Activated CD8-positive, alpha-beta memory T cell treated with anti-CD3 and anti-CD28 coated beads for 1 hour (primary cell): Measurements from ENCODE around the gene GEMIN5.
A peak's percentile ranks its signal among the peaks of the same experiment; 100 is the strongest.

Experiments
- DNase-seq, 2 donors: peaks; one replicate each; pipeline ENCODE4 v3.0.0-alpha.2; 2020; ENCODE audit warnings: low read depth in 1 of 2; ENCODE audit errors: extremely low read depth in 1 of 2

GEMIN5 gene

DNA sequence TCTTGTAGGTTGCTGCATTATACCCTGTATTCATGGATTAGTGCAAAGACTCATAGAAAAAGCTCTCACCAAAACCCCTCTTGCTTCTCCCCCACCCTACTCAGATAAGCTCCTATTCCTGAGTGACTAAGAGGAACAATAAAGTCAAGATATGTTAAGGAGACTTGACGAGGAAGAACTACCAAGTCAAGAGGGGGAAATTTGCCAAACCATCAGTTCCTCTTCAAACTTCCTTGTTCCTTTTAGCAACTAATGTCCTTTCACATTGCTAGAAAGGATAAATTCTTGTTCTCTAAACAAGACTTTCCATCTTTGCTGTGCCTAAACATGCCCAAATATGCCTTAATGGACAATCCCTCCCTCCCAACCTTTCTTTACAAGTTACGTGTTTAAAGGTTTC, 52.6 kb downstream of the GEMIN5 start:
- no peak for DNase-seq

DNA sequence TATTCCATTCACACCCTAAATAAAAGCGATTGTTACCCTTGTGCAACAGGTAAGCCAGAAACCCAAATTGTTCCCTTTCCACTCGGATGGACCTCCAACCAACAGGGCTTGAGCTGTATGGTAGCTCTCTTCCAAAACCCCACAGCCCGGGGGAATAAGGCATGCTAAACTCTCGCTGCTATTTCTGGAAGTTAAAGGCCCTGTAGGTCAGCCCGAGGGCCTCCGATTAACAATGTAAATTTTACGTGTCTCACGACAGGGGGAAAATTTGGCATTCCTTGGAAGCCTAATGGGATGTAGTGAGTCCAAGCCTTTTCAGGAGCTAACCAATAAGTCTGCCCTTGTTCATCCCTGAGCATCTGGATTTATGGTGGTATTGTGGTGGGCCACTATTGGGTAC, 53.6 kb downstream of the GEMIN5 start:
- no peak for DNase-seq

DNA sequence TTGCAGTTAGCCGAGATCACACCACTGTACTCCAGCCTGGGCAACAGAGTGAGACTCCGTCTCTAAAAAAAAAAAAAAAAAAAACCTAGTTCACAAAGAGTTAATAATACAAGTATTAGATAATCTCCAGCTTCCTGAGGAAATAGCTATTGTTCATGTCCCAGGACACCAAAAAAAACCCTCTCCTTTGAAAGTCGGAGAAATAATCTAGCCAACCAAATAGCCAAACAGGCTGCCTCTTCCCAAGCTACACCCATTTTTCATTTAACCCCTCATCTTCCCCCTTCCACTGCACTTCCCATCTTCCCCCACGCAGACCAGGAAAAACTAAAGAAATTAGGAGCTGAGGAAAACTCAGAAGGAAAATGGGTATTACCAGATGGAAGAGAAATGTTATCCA, 56.0 kb downstream of the GEMIN5 start:
- no peak for DNase-seq

- no peak for DNase-seq
Observed at GRCh38 chr5:154878642-154879335, 59.2 kb downstream of the GEMIN5 start.

GRCh38 chr5:154873791-154874331, 64.2 kb downstream of the GEMIN5 start:
- DNase-seq = no peak

GRCh38 chr5:154871734-154872133, 66.3 kb downstream of the GEMIN5 start:
- DNase-seq = no peak

- no peak for DNase-seq
Observed at GRCh38 chr5:154868702-154869101, 69.3 kb downstream of the GEMIN5 start.

DNA sequence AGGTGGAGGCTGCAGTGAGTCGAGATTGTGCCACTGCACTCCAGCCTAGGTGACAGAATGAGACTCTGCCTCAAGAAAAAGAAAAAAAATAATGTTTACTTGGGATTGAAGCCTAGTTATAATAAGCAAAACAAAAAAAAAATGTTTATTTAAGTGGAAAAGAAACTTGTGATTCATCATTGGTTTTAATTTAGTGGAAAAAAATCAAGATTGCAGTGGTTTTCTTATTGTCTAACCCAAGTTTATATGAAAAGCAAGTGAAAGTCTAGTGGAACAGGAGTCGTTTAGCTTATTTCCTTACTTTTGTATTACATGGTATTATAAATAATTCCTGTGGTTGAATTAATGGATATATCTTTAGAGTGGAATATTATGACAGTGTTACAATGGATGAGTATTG, 71.2 kb downstream of the GEMIN5 start:
- no peak for DNase-seq

DNA sequence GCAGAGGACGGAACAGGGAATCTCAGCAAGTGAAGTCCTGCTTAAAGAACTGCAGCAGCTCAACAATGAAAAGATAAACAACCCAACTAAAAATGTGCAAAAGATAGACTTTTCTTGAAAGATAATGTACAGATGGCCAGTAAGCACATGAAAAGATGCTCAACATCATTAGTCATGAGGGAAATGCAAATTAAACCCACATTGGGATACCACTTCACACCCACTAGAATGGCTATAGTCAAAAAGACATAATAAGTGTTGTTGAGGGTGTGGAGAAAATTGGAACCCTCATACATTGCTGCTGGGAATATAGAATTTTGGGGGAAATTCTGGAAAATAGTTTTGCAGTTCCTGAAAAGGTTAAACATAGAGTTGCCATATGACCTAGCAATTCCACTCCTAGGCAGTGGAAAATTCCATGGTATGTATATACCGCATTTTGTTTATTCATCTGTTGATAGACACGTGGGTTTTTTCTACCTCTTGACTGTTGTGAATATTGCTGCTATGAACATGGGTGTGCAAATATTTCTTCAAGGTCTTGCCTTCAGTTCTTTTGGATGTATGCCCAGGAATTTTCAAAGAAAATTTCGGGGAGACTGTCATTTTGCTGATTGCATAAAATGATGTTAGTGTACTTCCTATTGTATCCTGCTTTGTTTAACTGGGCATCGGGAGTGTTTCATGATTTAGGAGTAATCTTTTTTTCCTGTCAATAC, 72.4 kb downstream of the GEMIN5 start:
- DNase-seq = no peak

DNA sequence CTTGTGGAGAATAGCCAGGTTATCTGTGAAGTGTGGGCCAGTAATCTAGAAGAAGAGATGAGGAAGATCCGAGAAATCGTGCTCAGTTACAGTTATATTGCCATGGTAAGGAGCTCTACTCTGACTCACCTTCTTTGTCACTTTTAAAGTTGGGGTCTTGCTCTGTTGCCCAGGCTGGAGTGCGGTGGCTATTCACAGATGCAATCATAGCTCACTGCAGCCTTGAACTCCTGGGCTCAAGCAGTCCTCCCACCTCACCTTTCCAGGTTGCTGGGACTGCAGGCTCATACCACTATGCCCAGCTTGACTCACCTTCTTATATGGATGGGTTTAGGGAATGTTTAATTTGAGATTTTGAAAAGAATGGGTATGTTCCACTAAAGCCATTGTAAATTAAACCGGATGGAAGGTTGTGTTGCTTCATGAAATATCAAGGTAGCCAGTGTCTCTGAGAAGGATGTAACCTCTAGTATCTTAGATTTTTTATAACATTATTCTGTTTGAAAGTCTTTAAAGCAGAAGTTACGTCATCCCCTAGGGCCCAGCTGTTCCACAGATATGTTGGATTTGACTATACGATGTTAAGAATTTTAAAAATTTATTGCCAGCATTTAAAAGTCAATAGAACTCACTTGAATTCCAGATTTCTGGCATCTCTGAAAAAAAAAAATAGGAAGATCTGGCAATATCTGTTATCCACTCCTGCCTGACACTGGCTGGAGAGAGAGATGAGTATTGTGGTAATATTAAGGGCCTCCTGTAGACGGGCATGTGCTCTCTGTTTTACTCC, 74.5 kb downstream of the GEMIN5 start:
- DNase-seq = no peak

DNA sequence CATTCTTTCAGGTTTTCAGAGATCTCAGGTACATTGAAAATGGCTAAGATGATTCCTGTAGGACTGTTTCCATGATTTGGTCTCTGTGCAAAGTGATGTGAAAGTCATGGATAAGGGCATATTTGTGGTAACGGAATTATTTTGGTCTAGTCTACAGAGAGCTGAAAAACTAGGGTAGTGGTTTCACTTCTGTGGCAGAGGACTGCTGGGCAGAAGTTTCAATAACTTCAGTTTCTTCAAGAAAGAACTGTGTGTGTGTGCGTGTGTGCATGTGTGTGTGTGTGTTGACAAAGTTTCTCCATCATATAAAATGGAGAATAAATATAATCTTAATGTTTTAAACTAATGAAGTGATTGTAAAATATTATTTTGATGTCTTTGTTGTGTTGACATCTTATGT, 75.2 kb downstream of the GEMIN5 start:
- no peak for DNase-seq

DNA sequence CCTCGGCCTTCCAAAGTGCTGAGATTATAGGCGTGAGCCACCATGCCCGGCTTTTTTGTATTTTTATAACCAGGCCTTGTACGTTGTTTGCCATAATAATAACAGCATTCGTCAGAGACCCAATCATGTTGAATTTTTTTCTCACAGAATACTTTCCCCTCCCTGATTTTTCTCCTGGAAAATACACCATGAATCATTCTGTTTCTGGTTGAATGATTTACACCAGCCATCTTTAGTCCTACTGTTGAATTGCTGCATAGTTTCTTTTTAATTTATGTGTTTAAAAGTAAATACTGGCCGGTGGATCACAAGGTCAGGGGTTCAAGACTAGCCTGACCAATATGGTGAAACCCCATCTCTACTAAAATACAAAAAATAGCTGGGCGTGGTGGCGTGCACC, 76.1 kb downstream of the GEMIN5 start:
- no peak for DNase-seq

GRCh38 chr5:154860765-154861164, 77.2 kb downstream of the GEMIN5 start:
- no peak for DNase-seq

DNA sequence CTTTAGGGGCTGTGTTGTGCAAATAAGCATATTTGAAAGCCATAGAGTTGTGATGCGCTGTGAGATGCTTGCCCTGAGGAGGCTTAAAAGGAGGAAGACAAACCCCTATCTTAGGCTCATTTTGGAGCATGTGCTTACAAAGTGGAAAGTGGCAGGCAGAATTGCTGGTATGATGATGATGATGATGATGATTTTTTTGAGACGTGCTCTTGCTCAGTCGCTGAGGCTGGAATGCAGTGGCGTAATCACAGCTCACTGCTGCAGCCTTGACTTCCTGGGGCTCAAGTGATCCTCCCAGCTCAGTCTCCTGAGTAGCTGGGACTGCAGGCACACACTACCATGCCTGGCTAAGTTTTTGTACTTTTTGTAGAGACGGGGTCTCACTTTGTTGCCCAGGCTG, 77.9 kb downstream of the GEMIN5 start:
- no peak for DNase-seq

DNA sequence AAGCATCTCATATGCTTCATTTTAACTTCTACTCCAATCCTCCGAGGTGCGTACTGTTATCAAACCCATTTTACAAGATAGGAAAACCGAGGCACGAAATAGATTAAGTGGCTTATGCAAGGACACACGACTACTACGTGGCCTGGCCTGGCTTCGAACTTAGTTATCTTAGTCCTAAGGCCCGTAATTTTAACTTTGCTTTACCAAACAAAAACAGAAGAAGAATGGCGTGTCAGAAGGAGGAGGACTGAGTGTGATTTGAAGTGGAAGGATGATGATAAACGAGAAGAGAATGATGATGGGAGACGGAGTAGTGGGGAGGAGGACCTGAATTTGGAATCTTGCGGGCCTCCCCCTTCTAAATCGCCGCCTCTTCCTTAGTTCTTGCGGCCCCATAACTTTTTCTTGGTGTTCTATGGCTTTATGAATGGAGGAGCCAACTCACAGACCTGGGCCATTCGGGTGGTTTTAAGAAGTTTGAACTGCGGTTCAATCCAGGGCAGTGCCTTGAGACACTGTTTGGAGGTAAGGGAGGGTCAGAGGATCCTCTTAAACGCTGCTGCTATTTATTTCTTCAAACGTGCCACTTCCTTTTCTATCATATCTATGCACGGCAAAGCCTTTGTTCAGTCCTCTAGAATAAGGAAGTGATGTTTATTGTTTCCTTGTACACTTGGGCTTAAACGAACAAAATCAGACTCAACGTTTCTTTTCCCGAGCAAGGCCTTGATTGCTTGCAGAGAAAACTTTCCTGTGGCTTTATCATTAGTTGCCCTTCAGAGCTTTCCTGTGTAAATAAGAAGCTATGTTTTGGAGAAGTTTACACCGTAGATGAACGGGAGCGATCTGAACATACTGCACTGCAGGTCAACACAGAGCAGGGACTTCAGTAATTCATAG, 78.8 kb downstream of the GEMIN5 start:
- DNase-seq = no peak

DNA sequence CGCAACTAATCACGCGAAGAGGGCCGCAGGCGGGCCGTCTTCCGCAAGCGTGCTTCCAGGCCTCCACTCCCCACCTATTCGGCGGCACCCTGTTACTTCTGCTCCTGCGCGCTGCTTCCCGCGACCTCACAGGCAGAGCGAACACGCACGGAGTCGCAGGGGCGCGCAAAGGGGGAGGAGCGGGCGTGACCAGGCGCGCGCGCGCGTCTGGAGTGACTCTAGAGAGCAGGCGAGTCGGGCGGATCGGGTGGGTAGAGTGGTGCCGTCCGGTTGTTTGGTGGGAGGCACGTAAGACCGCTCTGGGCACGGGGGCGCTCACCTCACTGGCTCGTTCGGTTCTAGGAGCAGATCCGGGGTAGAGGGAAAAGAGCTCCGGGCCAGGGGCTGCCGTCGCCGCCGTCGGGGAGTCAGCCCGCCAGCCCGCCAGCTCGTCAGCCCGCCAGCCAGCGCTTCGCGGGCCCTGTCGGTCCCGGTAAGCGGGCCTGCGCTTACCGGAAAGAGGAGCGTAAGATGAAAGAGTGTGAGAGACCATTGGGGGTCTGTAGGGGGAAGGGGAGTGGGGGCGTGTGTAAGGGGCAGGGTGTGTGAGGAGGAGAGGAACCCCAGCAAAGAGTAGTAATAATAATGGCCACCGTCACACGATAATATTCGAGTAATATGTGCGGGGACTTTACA, 79.6 kb downstream of the GEMIN5 start, which contains the start of gene CNOT8:
Gene CNOT8, plus strand, starts transcription at position 331 of the 675 bp plus-strand sequence. CDS start 4,652 bp downstream, outside the sequence.
- DNase-seq = peak; percentile 91 to 95

DNA sequence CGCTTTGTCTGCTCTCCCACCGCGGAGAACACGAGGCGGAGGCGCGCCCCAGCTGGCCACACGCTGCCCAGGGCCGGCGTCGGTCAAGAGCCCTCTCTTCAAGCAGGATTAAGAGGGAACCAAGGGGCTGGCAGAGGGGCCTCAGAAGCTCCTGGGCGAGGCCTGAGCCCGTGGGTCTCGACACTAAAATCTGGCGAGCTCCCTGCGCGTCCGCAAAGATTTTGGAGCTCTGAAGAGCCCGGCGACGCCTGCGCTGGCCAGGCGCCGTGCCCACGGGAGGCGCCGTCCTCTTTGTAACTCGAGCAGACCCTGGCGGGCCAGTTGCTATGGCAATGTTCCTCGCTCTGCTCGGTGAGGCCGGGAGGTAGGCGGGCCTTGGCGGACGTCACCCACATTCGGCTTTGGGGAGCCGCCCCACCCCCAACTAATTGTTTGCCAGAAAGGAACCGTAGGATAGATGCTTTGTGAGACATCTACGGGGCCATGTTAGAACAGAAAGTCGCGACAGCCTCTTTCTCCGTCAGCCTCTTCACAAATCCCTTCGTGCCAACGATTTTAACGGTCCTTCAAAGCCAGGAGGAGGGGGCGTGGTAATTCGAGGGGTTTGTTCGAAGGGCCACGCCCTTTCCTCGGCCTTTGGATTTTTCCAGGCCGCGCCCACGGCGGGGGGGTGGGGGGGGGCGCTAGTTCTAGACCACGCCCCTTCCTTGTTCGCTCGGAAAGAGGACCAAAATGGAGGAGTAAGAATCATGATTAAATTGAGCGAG, 80.3 kb downstream of the GEMIN5 start:
- DNase-seq = peak; percentile 75 to 85

DNA sequence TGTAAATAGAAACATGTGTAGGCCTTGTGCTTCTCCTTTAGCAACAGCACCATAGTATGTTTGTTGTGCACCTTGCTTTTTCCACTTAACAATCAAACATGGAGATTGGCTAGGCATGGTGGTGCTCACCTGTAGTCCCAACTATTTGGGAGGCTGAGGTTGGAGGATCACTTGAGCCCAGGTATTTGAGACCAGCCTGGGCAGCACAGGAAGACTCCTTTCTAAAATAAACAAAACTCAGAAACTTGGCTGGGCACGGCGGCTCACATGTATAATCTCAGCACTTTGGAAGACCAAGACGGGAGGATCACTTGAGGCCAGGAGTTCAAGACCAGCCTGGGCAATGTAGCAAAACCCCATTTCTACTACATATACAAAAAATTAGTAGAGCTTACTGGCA, 86.7 kb downstream of the GEMIN5 start:
- no peak for DNase-seq
